GM12878 (cell line): ENCODE measurements around the gene PRDM7. TPM values are rescaled to one million over a fixed set of nuclear protein-coding genes. Genes with fewer than 3 reads are reported as not detected.

ENCODE experiments used
- CBX3 ChIP-seq: fragments of 200-600 bp; sonication (generic); IDR thresholded peaks from 2 replicates; pipeline ENCODE4 v1.6.1; 2016; ENCODE audit warnings: low read depth, borderline replicate concordance
- CREB1 ChIP-seq: IDR thresholded peaks from 2 replicates; pipeline ENCODE4 v1.6.1; 2012; ENCODE audit warnings: low read depth, mild to moderate bottlenecking, inconsistent platforms
- EP300 ChIP-seq, 2 experiments: fragments of 150-350 bp in 1 of 2; IDR thresholded peaks; 2 replicates each; pipeline ENCODE4 v1.6.1; 2011 to 2012; ENCODE audit warnings: low read depth in 2 of 2, low read length in 2 of 2, borderline replicate concordance in 1 of 2, improper control_type of control experiment in 1 of 2, inconsistent platforms in 1 of 2; ENCODE audit not compliant: control insufficient read depth in 1 of 2
- MYB ChIP-seq: fragments of 150-350 bp; IDR thresholded peaks from 2 replicates; pipeline ENCODE4 v1.6.1; 2014; ENCODE audit warnings: mild to moderate bottlenecking, low read depth, low read length, borderline replicate concordance
- NFIC ChIP-seq: IDR thresholded peaks from 2 replicates; pipeline ENCODE4 v1.6.1; 2012; ENCODE audit warnings: low read depth, mild to moderate bottlenecking, inconsistent platforms, low read length, moderate library complexity
- STAT1 ChIP-seq: fragments of 450-650 bp; conservative IDR thresholded peaks from 2 replicates; pipeline ENCODE4 v1.6.1; 2014; ENCODE audit warnings: antibody characterized with exemption, mild to moderate bottlenecking
- STAT3 ChIP-seq: IDR thresholded peaks from 2 replicates; pipeline ENCODE4 v1.6.1; 2011; ENCODE audit warnings: low read depth, low read length, improper control_type of control experiment
- TAF1 ChIP-seq: IDR thresholded peaks from 2 replicates; pipeline ENCODE4 v1.6.1; 2011; ENCODE audit warnings: mild to moderate bottlenecking, low read depth, low read length, borderline replicate concordance
- ZNF687 ChIP-seq: fragments of 450-650 bp; IDR thresholded peaks from 2 replicates; pipeline ENCODE4 v1.6.1; 2017; ENCODE audit warnings: mild to moderate bottlenecking, moderate library complexity
- polyA plus RNA-seq, 11 experiments: library from polyadenylated mRNA; depleted of rRNA in 4 of 11; unstranded in 6 of 11; stranded (reverse) in 5 of 11; fragments of >200 nt; fragmentation: Nextera tagmentation in 4 of 11; fragmentation: Illumina TruSeq in 1 of 11; extraction: Ambion mirVana in 4 of 11; extraction: Trizol in 1 of 11; gene quantifications; 1 replicate in 1 of 11; 2 replicates in 10 of 11; pipeline versions ENCODE4 v1.2.1 to v1.2.3, GENCODE V29; 2011 to 2016; ENCODE audit warnings: inconsistent platforms in 2 of 11, missing spikeins in 2 of 11, low read depth in 1 of 11
- total RNA-seq, 4 experiments: library from RNA; depleted of rRNA in 3 of 4; stranded (reverse); fragments of >200 nt in 3 of 4; fragmentation: Illumina TruSeq in 1 of 4; extraction: Trizol in 1 of 4; gene quantifications; 2 replicates each; pipeline versions ENCODE4 v1.2.1 to v1.2.3, GENCODE V29; 2013 to 2021
- TF ChIP-seq, protein P1 (sequence below): fragments of 450-650 bp; IDR thresholded peaks from 2 replicates; pipeline ENCODE4 v1.6.1; 2016; ENCODE audit warnings: mild to moderate bottlenecking, moderate library complexity, borderline replicate concordance

The PRDM7 gene
- total and polyA plus RNA-seq, 10 of the 15 experiments (the other 5 are each of a cell fraction or from before 2014, with no cell fraction given), result not detected

- no peak for TF ChIP-seq STAT1
- TF ChIP-seq EP300 (IDR thresholded peaks at IDR 0.05; ENCODE audit: borderline replicate concordance in 1 of 2, control insufficient read depth in 1 of 2, low read depth in 2 of 2, low read length in 2 of 2), result no peak
- no peak for TF ChIP-seq CREB1
- TF ChIP-seq NFIC, result no peak
- TF ChIP-seq, protein P1, sequence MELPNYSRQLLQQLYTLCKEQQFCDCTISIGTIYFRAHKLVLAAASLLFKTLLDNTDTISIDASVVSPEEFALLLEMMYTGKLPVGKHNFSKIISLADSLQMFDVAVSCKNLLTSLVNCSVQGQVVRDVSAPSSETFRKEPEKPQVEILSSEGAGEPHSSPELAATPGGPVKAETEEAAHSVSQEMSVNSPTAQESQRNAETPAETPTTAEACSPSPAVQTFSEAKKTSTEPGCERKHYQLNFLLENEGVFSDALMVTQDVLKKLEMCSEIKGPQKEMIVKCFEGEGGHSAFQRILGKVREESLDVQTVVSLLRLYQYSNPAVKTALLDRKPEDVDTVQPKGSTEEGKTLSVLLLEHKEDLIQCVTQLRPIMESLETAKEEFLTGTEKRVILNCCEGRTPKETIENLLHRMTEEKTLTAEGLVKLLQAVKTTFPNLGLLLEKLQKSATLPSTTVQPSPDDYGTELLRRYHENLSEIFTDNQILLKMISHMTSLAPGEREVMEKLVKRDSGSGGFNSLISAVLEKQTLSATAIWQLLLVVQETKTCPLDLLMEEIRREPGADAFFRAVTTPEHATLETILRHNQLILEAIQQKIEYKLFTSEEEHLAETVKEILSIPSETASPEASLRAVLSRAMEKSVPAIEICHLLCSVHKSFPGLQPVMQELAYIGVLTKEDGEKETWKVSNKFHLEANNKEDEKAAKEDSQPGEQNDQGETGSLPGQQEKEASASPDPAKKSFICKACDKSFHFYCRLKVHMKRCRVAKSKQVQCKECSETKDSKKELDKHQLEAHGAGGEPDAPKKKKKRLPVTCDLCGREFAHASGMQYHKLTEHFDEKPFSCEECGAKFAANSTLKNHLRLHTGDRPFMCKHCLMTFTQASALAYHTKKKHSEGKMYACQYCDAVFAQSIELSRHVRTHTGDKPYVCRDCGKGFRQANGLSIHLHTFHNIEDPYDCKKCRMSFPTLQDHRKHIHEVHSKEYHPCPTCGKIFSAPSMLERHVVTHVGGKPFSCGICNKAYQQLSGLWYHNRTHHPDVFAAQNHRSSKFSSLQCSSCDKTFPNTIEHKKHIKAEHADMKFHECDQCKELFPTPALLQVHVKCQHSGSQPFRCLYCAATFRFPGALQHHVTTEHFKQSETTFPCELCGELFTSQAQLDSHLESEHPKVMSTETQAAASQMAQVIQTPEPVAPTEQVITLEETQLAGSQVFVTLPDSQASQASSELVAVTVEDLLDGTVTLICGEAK, result no peak
- no peak for TF ChIP-seq CBX3
- no peak for TF ChIP-seq STAT3
- no peak for TF ChIP-seq TAF1
- TF ChIP-seq MYB, result no peak
- TF ChIP-seq ZNF687, result no peak
Observed at GRCh38 chr16:90010676-90011507, 66.2 kb downstream of the PRDM7 start (continued).
